Islet precursor cell (in vitro differentiated cells): Measurements from ENCODE around the gene MCRIP2.

ENCODE experiments used
- DNase-seq: peaks from one replicate; pipeline ENCODE4 v3.0.0-alpha.2; 2018

Gene MCRIP2

GRCh38 chr16:633336-634050 lies 8.1 kb upstream of the MCRIP2 start:
- DNase-seq = no peak

- DNase-seq = no peak
These were observed 7.5 kb upstream of the MCRIP2 start for GRCh38 chr16:634051-634670.

- no peak for DNase-seq
These were observed 6.6 kb upstream of the MCRIP2 start for GRCh38 chr16:634996-635395.

GRCh38 chr16:635573-636205 lies 5.9 kb upstream of the MCRIP2 start:
- no peak for DNase-seq

GRCh38 chr16:636206-637080 lies 5.2 kb upstream of the MCRIP2 start, which contains the start of gene METTL26:
METTL26 (minus strand) TSS chr16:636305; CDS start chr16:636290, 15 bp downstream.
- peak; percentile 97 for DNase-seq

- no peak for DNase-seq
These were observed 4.3 kb upstream of the MCRIP2 start for GRCh38 chr16:637081-638018.

GRCh38 chr16:638034-638543 lies 3.5 kb upstream of the MCRIP2 start:
- DNase-seq = no peak

- no peak for DNase-seq
These were observed 2.8 kb upstream of the MCRIP2 start for GRCh38 chr16:638836-639235.

GRCh38 chr16:640614-641013 lies 1.0 kb upstream of the MCRIP2 start:
- DNase-seq = no peak

- no peak for DNase-seq
These were observed 791 bp downstream of the MCRIP2 start for GRCh38 chr16:642189-643049.

- no peak for DNase-seq
These were observed 1.4 kb downstream of the MCRIP2 start for GRCh38 chr16:643050-643368.

- no peak for DNase-seq
These were observed 2.9 kb downstream of the MCRIP2 start for GRCh38 chr16:644556-644955.

- DNase-seq = no peak
These were observed 4.4 kb downstream of the MCRIP2 start for GRCh38 chr16:645852-646678.

- DNase-seq = no peak
These were observed 5.1 kb downstream of the MCRIP2 start for GRCh38 chr16:646679-647172.

- no peak for DNase-seq
These were observed 5.7 kb downstream of the MCRIP2 start for GRCh38 chr16:647173-647902.

- no peak for DNase-seq
These were observed 6.6 kb downstream of the MCRIP2 start for GRCh38 chr16:648071-648780.

GRCh38 chr16:648781-649589 lies 7.4 kb downstream of the MCRIP2 start, which contains the start of gene WDR90:
WDR90 (plus strand) TSS chr16:649365; CDS start chr16:649417, 52 bp downstream.
- peak; percentile 95 for DNase-seq
